Fibroblast of skin of left biceps (primary cell): ENCODE data around the gene ZSCAN9.

Experiments
- DNase-seq, 2 experiments: peaks; one replicate each; pipeline ENCODE4 v3.0.0-alpha.2; 2013; ENCODE audit warnings: low read depth in 2 of 2

Gene ZSCAN9

DNA sequence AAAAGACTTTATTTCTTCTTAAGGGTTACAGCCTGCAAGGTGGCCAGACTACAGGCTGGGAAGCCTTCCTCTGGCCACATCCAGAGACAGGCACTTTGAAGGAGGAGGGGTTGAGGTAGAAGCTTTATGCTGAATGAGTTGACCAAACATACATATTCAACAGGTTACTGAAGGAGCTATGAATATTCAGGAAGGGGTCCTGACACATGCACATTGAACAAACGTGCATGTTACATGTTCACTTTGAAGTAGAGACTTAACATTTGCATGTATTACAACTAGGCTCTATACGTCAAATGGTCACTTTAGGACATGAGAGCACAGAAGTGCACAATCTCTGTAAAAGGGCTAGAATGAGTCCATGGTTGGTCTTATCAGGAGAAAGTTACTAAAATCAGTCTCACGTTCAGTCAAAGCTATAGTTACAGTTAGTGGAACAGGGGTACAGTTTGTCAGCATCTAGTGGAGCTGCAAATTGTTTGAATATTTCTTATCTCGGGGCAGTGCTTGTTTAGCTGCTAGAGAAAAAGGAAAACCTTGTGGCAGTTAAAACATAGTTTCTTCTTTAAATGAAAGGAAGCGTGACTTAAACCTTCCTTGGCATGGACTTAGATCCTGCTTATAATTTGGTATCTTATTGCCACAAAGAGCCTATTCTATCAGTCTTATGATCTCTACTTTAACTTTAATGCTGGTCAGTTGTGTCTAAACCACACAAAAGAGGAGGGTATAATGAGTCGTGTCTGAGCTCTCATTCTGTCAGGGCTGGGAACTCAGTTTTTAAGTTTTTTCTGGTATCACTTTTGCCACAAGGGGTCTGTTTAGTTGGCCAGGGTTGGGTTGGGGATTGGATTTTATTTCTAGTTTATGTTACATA lies 4.6 kb upstream of the ZSCAN9 start:
- no peak for DNase-seq

DNA sequence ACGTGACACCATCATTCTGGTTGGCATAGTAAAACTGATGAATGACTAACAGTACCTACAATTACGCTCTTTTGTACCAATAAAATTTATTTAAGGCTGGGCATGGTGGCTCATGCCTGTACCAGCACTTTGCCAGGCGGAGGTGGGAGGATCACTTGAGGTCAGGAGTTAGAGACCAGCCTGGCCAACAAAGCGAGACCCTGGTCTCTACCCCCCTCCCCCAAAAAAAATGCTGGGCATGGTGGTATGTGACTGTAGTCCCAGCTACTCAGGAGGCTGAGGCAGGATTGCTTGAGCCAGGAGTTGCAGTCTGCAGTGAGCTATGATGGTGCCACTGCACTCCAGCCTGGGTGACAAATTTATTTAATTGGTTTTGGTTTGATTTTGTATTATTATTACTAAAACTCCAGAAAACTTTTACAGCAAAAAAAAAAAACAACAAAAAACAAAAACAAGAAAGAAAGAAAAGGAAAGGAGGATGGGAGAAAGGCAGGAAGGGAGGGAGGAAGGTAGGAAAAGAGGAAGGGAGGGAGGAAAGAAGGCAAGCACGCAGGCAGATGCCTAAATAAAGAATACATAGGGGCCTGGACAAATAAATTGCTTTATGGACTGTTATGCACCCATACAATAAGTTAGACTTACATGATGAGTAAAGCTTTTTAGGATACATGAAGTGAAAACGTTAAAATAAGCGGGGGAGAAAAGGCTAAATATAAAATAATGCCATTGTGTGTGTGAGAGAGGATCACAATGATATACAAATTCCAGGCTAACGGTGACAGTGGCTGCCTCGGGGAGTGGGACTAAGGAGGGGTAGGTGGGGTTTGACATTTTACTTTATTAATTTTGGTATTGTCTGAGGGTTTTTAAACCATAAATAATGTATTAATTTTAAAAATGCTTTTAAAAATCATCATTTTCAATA lies 682 bp upstream of the ZSCAN9 start:
- no peak for DNase-seq

DNA sequence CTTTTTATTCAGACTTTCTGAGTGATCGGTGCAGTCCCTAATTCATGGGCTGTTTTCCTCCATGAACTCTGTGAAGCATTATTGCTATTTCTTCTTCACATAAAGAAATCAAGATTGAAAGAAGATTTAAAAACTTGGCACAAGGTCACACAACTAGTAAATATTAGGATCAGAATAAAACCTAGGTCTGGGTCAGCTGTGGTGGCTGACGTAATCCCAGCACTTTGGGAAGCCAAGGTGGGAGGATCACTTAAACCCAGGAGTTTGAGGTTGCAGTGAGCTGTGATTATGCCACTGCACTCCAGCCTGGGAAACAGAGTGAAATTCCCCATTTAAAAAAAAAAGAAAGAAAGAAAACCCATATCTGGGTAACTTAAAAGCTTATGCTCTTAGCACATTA lies 1.4 kb downstream of the ZSCAN9 start:
- DNase-seq = no peak

DNA sequence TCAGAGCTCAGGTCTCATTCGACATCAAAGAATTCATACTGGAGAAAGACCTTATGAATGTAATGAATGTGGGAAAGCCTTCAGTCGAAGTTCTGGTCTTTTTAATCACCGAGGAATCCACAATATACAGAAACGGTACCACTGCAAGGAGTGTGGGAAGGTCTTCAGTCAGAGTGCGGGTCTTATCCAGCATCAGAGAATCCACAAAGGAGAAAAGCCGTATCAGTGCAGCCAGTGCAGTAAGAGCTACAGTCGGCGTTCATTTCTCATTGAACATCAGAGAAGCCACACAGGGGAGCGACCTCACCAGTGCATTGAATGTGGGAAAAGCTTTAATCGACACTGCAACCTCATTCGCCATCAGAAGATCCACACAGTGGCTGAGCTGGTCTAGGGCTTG lies 7.7 kb downstream of the ZSCAN9 start:
- DNase-seq = no peak

DNA sequence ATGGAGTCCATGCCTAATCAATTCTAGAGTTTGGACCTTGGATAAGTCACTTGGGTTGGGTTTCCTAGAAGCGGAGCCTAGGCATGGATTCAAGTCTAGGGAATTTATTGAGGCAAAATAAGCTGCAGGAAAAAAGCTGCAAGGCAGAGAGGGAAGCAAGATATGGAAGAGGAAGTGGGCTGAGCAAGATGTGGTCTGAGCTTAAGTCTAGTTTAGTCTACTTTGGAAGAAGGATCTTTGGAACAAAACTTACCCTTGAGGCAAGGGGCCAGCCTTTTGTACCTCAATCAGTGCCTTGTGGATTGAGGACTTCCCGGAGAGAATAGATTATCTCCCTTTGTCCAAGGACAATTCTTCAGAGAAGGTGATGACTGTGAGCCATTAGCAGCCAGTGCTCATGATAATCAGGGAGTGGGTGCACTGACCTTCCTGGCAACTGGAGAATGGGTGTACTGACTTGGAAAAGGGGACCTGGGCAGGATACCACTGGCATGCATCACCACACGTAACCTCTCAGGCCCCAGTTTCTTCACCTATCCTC lies 10.9 kb downstream of the ZSCAN9 start:
- no peak for DNase-seq

DNA sequence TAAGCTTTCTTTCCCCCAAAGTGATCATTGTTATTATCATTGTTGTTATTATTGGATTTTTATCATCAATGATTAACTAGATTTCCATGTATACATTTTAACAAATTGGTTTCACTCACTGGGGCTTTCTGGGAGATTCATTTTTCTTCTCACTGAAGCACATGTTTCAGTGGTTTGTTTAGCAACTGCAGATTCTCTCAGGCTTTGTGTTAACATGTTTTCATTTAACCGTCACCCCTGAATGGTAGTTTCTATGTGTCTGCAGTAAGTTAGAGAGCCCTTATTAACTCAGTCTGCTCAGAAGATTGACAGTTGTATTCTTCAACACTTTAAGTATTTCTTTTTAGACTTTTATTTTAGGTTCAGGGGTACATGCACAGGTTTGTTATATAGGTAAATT lies 14.6 kb downstream of the ZSCAN9 start:
- DNase-seq = no peak

DNA sequence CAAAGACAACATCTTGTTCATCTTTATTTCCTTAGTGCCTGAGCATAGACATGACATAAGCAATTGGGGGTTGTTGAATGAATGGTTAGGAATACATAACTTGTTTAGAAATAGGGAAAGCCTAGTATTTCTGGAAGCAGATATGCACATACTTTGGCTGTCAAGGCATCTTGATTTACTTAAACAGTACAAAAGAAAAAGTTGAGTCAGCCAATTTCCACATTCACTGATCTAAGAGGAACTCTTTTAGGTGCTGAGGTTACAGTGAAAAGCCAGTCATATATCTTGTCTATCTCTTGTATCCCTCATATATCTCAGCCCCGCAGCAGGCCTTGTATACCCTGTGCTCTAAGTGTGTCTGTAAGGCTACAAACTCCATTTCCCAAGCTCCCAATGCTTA lies 15.4 kb downstream of the ZSCAN9 start:
- DNase-seq = no peak

DNA sequence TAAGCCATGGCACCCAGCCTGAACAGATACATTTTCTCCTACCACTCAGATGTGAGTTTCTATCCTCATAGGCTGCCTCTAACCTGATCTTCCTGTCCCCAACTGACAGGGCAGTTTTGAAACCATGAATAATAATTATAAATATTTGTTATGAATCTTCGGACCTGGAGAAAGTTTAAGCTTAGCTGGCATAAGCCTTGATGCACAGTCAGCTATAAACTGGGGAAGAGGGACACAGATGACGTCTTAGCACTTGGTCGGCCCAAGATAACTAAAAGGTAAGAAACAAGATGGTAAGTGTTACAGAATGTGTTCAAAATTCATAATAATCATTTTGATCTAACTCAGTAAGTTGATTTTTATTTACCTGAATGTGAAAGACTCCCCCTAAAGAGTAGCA lies 18.9 kb downstream of the ZSCAN9 start:
- no peak for DNase-seq

DNA sequence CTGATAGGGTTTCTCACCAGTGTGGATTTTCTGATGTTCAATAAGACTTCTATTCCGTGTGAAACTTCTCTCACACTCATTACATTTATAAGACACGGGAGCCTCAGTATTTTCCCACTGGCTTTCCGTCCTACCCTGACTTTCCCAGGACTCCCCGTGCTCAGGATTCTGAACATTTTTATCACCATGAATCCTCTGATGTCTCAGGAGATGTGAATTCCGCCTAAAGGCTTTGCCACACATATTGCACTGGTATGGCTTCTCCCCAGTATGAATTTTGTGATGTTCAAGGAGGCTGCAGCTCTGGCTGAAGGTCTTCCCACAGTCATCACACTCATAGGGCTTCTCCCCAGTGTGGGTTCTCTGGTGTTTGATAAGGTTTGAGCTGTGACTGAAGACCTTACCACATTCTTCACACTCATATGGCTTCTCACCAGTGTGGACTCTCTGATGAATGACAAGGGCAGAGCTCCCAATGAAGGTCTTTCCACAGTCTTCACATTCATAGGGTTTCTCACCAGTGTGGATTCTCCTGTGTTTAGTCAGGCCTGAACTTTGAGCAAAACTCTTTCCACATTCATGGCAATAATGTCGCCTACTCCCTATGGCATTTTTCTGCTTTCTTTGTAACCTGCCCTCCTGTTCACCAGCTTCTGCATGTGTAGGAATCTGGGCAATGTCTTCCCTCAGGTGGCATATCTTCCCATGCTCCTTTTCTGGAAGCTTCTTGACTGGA lies 20.3 kb downstream of the ZSCAN9 start:
- no peak for DNase-seq

DNA sequence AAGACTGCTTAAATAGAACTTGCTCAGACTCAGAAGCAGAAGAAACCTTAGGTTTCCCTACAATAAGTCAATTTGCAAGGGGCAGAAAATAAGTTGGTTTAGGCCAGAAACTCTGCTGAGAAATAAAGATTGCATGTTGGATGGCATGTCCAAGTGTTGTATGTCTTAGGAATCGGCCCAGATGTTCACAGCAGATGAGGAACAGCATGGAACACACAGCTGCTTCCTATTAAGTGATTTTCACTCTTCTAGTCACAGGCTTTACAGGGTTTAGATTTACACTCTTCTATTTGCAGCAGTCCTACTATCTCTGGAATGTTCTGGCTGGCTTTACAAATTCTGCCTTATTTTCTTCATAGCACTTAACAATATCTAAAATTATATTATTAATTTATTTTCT lies 23.8 kb downstream of the ZSCAN9 start:
- DNase-seq = no peak

DNA sequence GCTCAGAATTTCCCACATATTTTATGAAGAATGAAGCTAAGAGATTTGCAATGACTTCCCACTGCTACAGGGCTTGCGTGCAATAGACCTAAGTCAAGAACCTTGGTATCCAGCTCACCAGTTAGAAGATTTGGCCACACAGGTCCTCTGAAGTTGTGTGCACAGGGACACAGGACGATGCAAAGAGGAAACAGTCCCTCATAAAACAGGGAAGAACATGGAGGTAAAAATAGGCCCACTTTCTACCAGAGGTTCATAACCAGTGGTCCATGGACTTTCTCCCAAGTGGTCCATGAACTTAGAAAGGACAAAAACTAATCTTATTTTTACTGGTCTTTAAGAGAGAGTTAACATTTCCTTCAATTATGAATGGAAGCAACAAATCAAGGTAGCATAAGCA lies 25.7 kb downstream of the ZSCAN9 start:
- DNase-seq = no peak

DNA sequence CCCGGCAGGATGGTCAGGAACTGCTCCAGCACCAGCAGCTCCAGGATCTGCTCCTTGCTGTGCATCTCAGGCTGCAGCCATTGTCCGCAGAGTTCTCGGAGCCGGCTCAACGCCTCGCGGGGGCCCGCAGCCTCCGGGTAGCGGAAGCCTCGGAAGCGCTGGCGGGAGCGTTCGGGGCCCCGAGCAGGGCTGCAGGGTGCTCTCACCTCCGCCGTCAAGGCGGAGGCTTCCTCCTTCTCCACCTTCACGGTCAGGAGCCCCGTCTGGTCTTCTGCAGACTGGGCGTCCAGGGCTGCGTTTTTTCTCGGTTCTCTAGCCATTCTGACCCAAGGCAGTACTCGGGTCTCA lies 26.6 kb downstream of the ZSCAN9 start:
- no peak for DNase-seq

DNA sequence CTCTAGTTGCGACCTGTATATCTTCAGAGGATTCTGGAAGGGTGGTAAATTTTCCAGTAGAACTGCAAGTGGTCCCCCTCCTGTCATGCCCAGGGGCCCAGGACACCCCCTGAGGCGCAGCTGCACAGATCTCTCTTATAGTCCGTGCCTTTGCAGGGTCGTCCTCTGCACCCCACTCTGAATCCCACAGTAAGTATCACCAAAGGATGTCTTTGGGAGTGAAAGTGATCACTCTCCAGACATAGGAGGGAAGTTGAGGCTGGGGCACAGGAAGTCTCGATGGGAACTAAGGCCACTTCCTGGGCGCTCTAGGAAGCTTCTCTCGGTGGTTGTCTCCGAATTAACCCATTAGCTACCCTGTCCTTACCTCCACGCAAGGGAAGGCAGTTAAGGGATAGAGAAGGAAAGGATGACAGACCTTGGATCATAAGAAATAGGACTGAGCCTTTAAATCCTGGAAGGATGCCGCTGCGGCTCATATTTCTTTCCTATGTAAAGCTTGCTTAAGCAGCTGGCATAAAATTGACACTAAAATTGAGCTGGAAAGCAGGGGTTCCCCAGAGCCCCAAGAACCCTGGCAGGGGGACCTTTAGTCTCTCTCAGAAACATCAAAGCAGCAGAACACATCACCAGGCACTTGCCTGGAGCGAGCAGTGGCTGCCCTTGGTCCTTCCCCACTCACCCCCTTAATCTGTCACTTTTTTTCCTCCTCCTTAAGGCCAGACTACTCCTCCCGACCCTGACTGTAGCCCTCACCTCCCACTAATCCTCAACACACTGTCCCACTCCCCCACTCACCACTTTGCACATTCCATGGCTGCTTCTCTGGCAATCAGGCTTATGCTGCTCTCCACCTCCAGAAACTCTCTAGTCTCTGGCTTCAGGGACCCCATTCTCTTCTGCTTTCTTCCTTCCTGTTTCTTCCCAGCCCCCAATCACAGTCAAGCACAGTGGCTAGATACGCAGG lies 27.2 kb downstream of the ZSCAN9 start, which contains the start of gene ZKSCAN4:
Gene ZKSCAN4, minus strand, starts transcription at position 261 of the 967 bp plus-strand sequence. CDS start 289 bp downstream, outside the sequence.
- DNase-seq = peak; percentile 77 to 82

DNA sequence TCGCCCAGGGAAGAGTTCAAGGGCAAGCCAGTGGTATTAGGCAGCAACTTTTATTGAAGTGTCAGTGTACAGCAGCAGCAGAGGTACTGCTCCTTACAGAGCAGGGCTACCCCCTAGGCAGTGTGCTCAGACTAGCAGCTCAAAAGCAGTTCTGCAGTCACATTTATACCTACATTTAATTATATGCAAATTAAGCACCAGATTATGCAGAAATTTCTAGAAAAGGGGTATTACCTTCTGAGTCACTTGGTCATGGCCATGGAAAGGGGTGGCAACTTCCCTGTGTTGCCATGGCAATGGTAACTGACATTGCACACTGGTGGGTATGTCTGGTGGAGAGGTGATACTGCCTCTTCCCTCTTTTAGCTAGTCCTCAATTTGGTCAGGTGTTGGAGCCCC lies 29.0 kb downstream of the ZSCAN9 start:
- no peak for DNase-seq

DNA sequence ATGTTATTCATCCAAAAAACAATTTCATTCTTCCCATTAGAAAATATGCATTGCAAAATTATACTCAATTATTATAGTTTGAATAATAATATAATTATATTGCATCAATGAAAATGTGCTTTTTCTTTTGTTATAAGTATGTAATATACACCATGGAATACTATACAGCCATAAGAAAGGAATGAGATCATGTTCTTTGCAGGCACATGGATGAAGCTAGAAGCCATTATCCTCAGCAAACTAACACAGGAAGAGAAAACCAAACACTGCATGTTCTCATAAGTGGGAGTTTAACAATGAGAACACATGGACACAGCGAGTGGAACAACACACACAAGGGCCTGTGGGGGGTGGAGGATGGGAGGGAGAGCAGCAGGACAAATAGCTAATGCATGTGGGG lies 32.0 kb downstream of the ZSCAN9 start:
- DNase-seq = no peak

DNA sequence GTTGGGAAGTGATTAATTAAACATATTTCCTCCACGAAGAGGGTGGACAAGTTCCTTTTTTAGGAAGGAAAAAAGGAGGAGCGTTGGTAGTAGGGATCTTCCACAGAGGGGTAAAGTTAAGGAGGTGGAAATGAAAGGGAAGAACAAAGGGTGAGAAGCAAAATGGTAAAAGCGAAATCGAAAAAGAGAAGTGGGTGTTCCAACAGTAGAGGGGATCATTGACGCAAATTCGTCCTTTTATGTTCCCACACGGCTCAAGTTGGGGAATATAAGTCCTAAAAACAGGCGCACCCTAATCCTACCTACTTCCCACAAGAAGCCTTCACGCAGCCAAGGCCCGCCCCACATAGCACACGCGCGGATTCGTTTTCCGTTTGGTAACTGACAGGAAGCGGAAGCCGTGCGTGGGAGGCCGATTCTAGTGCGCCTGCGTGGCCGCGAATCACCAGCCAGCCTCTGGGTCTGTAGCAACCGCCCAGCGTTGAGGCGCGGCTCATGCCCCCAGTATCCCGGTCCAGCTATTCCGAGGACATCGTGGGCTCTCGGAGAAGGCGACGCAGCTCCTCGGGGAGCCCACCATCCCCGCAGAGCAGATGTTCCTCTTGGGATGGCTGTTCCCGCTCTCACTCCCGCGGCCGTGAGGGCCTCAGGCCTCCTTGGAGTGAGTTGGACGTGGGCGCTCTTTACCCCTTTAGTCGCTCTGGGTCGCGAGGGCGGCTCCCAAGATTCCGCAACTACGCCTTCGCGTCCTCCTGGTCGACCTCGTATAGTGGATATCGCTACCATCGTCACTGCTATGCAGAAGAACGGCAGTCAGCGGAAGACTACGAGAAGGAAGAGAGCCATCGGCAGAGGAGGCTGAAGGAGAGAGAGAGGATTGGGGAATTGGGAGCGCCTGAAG lies 34.1 kb downstream of the ZSCAN9 start, which contains the start of gene NKAPL:
Gene NKAPL, plus strand, starts transcription at position 421 of the 901 bp plus-strand sequence. Its CDS starts 75 bp downstream, at position 496.
- DNase-seq = peak; percentile 35 to 40

DNA sequence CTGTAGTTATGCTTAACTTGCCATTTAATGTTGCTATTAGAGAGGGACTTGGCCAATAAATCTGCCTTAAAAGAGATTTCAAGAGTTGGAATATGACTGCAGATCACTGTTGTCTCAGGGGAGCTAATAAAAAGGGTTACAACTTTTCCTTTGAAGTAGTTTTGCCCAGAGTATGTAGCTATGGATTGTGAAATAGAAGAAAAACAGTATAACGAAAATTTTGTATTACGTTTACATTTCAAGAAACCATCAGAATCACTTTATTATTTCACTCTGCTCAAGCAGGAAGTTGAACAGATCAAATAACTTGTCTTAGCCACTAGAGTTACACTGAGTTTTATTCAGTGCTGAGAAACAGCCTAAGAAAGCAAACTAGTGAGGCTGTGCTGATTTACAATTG lies 38.8 kb downstream of the ZSCAN9 start:
- no peak for DNase-seq

DNA sequence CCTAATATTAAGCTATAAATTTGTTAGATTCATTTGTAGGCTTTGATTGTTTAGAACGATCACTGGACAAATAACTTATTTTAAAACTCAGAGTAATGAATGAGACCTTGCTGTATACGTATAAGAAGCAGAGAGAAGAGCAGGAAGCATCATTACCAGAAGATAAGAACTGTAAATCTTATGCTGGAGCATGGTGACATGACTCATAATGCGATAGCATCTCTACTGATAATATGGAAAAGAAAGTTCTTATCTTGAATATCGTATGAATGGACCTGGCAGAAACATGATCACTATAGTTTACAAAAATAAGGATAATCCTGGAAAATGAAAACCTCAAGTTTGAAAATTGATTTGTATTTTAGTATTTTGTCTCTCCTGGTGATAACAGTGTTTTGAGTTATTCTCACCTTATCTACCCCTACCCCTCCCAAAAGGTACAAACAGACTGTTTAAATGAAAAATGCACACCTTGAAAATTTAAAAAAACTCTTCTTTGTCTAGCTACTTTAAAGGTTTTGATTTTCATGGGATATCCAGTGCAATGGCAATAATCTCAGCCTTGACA lies 39.8 kb downstream of the ZSCAN9 start:
- DNase-seq = no peak

DNA sequence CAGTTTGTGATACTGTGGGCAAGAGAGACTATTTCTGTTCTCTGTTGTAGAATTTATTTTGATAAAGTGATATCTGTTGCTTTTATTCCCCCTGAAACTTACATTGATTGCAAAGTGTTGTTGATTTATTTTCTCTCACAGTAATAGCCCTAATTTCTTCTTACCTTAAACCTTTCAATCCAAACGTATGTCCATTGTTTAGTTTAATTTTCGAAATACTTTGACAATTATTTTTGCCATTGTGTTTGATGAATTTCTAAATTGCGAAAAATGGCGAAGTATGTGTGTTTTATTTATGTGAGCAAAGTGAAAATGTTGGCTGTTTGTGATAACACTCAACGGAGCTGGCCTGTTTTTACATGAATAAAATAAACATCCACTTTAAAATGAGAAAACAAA lies 41.5 kb downstream of the ZSCAN9 start:
- DNase-seq = no peak
